Gastroesophageal sphincter (tissue), 3 donors: ENCODE data around the gene ABCC11.

Experiments
- POLR2A ChIP-seq, 2 donors: fragments of 450-650 bp; IDR thresholded peaks; one replicate each; pipeline ENCODE4 v1.6.1; 2017; ENCODE audit warnings: antibody characterized with exemption in 2 of 2, mild to moderate bottlenecking in 2 of 2, moderate library complexity in 1 of 2
- POLR2AphosphoS5 ChIP-seq: sonication (generic); formaldehyde crosslinking; IDR thresholded peaks from one replicate; pipeline ENCODE4 v1.6.1; 2017; ENCODE audit warnings: antibody characterized with exemption
- TF ChIP-seq, protein P1 (sequence below), 4 experiments: fragments of 200-600 bp in 2 of 4; fragments of 450-650 bp in 2 of 4; sonication (generic) in 1 of 4; IDR thresholded peaks; one replicate each; pipeline ENCODE4 v1.5.1; 2017 to 2019; ENCODE audit warnings: antibody characterized with exemption in 4 of 4, mild to moderate bottlenecking in 2 of 4, moderate library complexity in 2 of 4

DNA sequence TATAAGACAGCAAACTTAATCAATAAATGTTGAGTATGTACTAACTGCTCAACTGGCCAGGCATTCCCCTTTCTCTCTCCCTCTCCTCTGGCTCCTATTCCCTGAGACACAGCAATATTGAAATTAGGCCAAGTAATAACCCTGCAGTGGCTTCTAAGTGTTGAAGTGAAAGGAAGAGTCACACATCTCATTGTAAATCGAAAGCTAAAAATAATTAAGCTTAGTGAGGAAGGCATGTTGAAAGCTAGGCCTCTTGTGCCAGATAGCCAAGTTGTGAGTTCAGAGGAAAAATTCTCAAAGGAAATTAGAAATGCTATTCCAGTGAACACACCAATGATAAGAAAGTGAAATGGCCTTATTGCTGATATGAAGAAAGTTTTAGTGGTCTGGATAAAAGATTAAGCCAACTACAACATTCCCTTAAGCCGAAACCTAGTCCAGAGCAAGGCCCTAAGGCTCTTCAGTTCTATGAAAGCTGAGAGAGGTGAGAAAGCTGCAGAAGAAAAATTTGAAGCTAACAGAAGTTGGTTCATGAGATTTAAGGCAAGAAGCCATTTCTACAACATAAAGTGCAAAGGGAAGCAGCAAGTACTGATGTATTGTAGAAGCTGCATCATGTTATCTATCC is 35.4 kb upstream of the ABCC11 start:
- TF ChIP-seq, protein P1, sequence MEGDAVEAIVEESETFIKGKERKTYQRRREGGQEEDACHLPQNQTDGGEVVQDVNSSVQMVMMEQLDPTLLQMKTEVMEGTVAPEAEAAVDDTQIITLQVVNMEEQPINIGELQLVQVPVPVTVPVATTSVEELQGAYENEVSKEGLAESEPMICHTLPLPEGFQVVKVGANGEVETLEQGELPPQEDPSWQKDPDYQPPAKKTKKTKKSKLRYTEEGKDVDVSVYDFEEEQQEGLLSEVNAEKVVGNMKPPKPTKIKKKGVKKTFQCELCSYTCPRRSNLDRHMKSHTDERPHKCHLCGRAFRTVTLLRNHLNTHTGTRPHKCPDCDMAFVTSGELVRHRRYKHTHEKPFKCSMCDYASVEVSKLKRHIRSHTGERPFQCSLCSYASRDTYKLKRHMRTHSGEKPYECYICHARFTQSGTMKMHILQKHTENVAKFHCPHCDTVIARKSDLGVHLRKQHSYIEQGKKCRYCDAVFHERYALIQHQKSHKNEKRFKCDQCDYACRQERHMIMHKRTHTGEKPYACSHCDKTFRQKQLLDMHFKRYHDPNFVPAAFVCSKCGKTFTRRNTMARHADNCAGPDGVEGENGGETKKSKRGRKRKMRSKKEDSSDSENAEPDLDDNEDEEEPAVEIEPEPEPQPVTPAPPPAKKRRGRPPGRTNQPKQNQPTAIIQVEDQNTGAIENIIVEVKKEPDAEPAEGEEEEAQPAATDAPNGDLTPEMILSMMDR (IDR thresholded peaks at IDR 0.05) = no peak
- TF ChIP-seq POLR2AphosphoS5 = no peak
- TF ChIP-seq POLR2A (IDR thresholded peaks at IDR 0.05) = no peak
